GM23338 (cell line): ENCODE results near the gene CASQ1. TPM values are rescaled to one million over a fixed set of nuclear protein-coding genes. Genes with fewer than 3 reads are reported as not detected.
A peak's percentile ranks its signal among the peaks of the same experiment; 100 is the strongest.

ENCODE experiments used
- ATAC-seq: fragments of 200-7000 bp; cut with Tn5 transposase; 3 replicates; pipeline ENCODE4 v1.9.1; 2020
- DNase-seq: peaks from one replicate; pipeline ENCODE4 v3.0.0-alpha.2; 2015; ENCODE audit warnings: low spot score
- H2AFZ ChIP-seq: fragments of 200-600 bp; sonication (generic); 2 replicates; pipeline ENCODE4 v1.8.0; 2016; ENCODE audit warnings: antibody characterized with exemption, mild to moderate bottlenecking, moderate library complexity
- H3F3A ChIP-seq: fragments of 200-600 bp; sonication (generic); replicated peaks from 2 replicates; pipeline ENCODE4 v1.8.0; 2017; ENCODE audit warnings: antibody characterized with exemption, mixed run types, low read depth
- H3K27ac ChIP-seq: fragments of 200-600 bp; sonication (generic); 2 replicates; pipeline ENCODE4 v1.6.1; 2016; ENCODE audit warnings: low read depth
- H3K27me3 ChIP-seq: fragments of 200-600 bp; sonication (generic); 2 replicates; pipeline ENCODE4 v1.8.0; 2016; ENCODE audit warnings: mild to moderate bottlenecking, mixed run types, moderate library complexity; ENCODE audit not compliant: insufficient read depth
- H3K36me3 ChIP-seq: fragments of 200-600 bp; sonication (generic); 2 replicates; pipeline ENCODE4 v1.8.0; 2016; ENCODE audit warnings: mild to moderate bottlenecking; ENCODE audit not compliant: insufficient read depth
- H3K4me1 ChIP-seq: fragments of 200-600 bp; sonication (generic); 2 replicates; pipeline ENCODE4 v1.8.0; 2016; ENCODE audit warnings: mild to moderate bottlenecking, moderate library complexity; ENCODE audit not compliant: insufficient read depth
- H3K4me2 ChIP-seq: fragments of 200-600 bp; sonication (generic); 2 replicates; pipeline ENCODE4 v1.7.1; 2017; ENCODE audit warnings: mixed run types
- H3K4me3 ChIP-seq: fragments of 200-600 bp; sonication (generic); 2 replicates; pipeline ENCODE4 v1.6.1; 2016; ENCODE audit warnings: mixed run types
- H3K79me2 ChIP-seq: fragments of 200-600 bp; sonication (generic); replicated peaks from 2 replicates; pipeline ENCODE4 v1.8.0; 2017; ENCODE audit warnings: mild to moderate bottlenecking; ENCODE audit not compliant: insufficient read depth
- H3K9me2 ChIP-seq: fragments of 200-600 bp; sonication (generic); 2 replicates; pipeline ENCODE4 v1.8.0; 2017; ENCODE audit not compliant: insufficient read depth
- H4K20me1 ChIP-seq: fragments of 200-600 bp; sonication (generic); replicated peaks from 2 replicates; pipeline ENCODE4 v1.8.0; 2017; ENCODE audit warnings: mild to moderate bottlenecking; ENCODE audit not compliant: insufficient read depth
- H3K27ac Mint-ChIP-seq: 2 replicates; pipeline ENCODE4 v1.8.0; 2020; ENCODE audit warnings: inconsistent platforms, mild to moderate bottlenecking, moderate library complexity, mixed read lengths
- H3K27me3 Mint-ChIP-seq: 3 replicates; pipeline ENCODE4 v1.8.0; 2022; ENCODE audit warnings: low read depth, mild to moderate bottlenecking, moderate library complexity, mixed read lengths, inconsistent platforms; ENCODE audit not compliant: insufficient read depth, poor library complexity
- H3K36me3 Mint-ChIP-seq: 3 replicates; pipeline ENCODE4 v1.8.0; 2021; ENCODE audit warnings: low read depth, mild to moderate bottlenecking, inconsistent platforms, moderate library complexity, mixed read lengths
- H3K4me1 Mint-ChIP-seq: 3 replicates; pipeline ENCODE4 v1.8.0; 2020; ENCODE audit warnings: mild to moderate bottlenecking, inconsistent platforms, mixed read lengths
- H3K4me3 Mint-ChIP-seq: 3 replicates; pipeline ENCODE4 v1.8.0; 2021; ENCODE audit warnings: moderate library complexity, mild to moderate bottlenecking, inconsistent platforms, mixed read lengths
- H3K9me3 Mint-ChIP-seq: 3 replicates; pipeline ENCODE4 v1.8.0; 2020; ENCODE audit warnings: moderate library complexity, mild to moderate bottlenecking, inconsistent platforms, mixed read lengths
- CREB1 ChIP-seq: fragments of 250-450 bp; sonication (Bioruptor Pico); IDR thresholded peaks from 2 replicates; pipeline ENCODE4 v1.5.0; 2020; ENCODE audit warnings: low read depth, mild to moderate bottlenecking, moderate library complexity
- EZH2 ChIP-seq: fragments of 200-600 bp; sonication (generic); IDR thresholded peaks from one replicate; pipeline ENCODE4 v1.8.0; 2017; ENCODE audit warnings: antibody characterized with exemption, mild to moderate bottlenecking, low read depth; ENCODE audit not compliant: unreplicated experiment
- JUNB ChIP-seq: IDR thresholded peaks from one replicate; pipeline ENCODE4 v1.6.1; 2016; ENCODE audit warnings: antibody characterized with exemption; ENCODE audit not compliant: unreplicated experiment
- NANOG ChIP-seq: IDR thresholded peaks from 2 replicates; pipeline ENCODE4 v1.6.1; 2016; ENCODE audit warnings: antibody characterized with exemption, borderline replicate concordance
- POLR2AphosphoS5 ChIP-seq: IDR thresholded peaks from 2 replicates; pipeline ENCODE4 v1.6.1; 2016; ENCODE audit warnings: antibody characterized with exemption, low read depth
- STAT1 ChIP-seq: IDR thresholded peaks from one replicate; pipeline ENCODE4 v1.6.1; 2016; ENCODE audit warnings: antibody characterized with exemption; ENCODE audit not compliant: unreplicated experiment
- ZNF114 ChIP-seq: fragments of 250-450 bp; sonication (Bioruptor Pico); IDR thresholded peaks from 2 replicates; pipeline ENCODE4 v1.5.0; 2020; ENCODE audit warnings: mild to moderate bottlenecking, moderate library complexity
- ZNF331 ChIP-seq: fragments of 250-450 bp; sonication (Bioruptor Pico); IDR thresholded peaks from 2 replicates; pipeline ENCODE4 v1.5.0; 2020; ENCODE audit warnings: low read depth, mild to moderate bottlenecking, moderate library complexity
- polyA plus RNA-seq: library from polyadenylated mRNA; unstranded; fragments of >200 nt; fragmentation: Nextera tagmentation; extraction: Ambion mirVana; gene quantifications from 2 replicates; pipeline ENCODE4 v1.2.1, GENCODE V29; 2016
- total RNA-seq: library from RNA; depleted of rRNA; stranded (reverse); fragments of >200 nt; shearing (Covaris generic); gene quantifications from 2 replicates; pipeline ENCODE4 v1.2.3, GENCODE V29; 2014
- TF ChIP-seq, protein P1 (sequence below): fragments of 250-450 bp; sonication (Bioruptor Pico); IDR thresholded peaks from 2 replicates; pipeline ENCODE4 v1.5.0; 2020; ENCODE audit warnings: mild to moderate bottlenecking, moderate library complexity

Gene CASQ1
- total and polyA plus RNA-seq, 2 experiments from 2014 or later, result 1.1 to 2.8 TPM

DNA sequence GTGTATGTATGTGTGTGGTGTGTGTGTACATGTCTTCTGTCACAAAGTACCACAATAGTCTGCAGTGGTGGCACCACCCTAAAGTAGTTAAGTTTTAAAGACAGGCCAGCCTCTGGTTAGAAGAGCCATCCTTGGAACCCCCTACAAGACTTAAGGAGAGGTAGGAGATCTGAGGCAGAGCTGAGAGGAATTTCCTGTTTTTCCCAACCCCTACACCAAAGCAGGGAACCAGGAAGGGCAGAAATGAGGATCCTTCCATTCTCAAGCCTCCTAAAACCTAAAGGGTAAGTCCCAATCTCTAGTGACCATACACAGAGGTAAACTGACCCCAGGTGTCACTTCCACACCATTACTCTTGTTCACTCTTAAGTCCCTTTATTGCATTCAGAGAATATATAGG, 25.9 kb downstream of the CASQ1 start (continued):
- TF ChIP-seq, protein P1, sequence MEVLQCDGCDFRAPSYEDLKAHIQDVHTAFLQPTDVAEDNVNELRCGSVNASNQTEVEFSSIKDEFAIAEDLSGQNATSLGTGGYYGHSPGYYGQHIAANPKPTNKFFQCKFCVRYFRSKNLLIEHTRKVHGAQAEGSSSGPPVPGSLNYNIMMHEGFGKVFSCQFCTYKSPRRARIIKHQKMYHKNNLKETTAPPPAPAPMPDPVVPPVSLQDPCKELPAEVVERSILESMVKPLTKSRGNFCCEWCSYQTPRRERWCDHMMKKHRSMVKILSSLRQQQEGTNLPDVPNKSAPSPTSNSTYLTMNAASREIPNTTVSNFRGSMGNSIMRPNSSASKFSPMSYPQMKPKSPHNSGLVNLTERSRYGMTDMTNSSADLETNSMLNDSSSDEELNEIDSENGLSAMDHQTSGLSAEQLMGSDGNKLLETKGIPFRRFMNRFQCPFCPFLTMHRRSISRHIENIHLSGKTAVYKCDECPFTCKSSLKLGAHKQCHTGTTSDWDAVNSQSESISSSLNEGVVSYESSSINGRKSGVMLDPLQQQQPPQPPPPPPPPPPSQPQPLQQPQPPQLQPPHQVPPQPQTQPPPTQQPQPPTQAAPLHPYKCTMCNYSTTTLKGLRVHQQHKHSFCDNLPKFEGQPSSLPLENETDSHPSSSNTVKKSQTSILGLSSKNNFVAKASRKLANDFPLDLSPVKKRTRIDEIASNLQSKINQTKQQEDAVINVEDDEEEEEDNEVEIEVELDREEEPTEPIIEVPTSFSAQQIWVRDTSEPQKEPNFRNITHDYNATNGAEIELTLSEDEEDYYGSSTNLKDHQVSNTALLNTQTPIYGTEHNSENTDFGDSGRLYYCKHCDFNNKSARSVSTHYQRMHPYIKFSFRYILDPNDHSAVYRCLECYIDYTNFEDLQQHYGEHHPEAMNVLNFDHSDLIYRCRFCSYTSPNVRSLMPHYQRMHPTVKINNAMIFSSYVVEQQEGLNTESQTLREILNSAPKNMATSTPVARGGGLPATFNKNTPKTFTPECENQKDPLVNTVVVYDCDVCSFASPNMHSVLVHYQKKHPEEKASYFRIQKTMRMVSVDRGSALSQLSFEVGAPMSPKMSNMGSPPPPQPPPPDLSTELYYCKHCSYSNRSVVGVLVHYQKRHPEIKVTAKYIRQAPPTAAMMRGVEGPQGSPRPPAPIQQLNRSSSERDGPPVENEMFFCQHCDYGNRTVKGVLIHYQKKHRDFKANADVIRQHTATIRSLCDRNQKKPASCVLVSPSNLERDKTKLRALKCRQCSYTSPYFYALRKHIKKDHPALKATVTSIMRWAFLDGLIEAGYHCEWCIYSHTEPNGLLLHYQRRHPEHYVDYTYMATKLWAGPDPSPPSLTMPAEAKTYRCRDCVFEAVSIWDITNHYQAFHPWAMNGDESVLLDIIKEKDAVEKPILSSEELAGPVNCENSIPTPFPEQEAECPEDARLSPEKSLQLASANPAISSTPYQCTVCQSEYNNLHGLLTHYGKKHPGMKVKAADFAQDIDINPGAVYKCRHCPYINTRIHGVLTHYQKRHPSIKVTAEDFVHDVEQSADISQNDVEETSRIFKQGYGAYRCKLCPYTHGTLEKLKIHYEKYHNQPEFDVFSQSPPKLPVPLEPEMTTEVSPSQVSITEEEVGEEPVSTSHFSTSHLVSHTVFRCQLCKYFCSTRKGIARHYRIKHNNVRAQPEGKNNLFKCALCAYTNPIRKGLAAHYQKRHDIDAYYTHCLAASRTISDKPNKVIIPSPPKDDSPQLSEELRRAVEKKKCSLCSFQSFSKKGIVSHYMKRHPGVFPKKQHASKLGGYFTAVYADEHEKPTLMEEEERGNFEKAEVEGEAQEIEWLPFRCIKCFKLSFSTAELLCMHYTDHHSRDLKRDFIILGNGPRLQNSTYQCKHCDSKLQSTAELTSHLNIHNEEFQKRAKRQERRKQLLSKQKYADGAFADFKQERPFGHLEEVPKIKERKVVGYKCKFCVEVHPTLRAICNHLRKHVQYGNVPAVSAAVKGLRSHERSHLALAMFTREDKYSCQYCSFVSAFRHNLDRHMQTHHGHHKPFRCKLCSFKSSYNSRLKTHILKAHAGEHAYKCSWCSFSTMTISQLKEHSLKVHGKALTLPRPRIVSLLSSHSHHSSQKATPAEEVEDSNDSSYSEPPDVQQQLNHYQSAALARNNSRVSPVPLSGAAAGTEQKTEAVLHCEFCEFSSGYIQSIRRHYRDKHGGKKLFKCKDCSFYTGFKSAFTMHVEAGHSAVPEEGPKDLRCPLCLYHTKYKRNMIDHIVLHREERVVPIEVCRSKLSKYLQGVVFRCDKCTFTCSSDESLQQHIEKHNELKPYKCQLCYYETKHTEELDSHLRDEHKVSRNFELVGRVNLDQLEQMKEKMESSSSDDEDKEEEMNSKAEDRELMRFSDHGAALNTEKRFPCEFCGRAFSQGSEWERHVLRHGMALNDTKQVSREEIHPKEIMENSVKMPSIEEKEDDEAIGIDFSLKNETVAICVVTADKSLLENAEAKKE (CRISPR knock-in tag), result no peak
- TF ChIP-seq ZNF114 (CRISPR knock-in tag) (no peak), JUNB (no peak)

DNA sequence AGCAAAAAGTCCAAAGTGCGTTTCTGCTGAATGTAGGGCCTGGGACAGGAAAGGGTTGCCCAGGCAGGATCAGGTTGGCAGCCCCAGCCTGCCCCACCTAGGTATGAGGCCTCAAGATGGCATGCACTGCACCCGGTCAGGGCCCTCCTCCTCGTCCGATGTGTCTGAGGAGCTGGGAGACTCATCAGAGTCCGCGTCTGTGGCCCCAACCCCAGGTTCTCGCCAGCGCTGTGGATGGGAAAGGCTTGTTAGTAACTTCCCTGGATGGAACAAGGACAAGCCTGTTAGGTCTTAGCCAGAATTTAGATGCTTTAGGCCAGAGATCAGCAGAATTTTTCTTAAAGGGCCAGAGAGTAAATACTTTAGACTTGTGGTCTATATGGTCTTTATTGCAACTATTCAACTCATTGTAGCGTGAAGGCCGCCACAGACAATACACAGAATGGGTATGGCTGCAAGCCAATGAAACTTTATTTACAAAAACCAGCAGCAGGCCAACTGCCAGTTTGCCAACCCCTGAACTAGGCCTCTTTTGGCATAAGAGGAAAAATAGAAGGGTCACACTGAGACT, 27.2 kb downstream of the CASQ1 start:
- Histone ChIP-seq H3K27ac (peak overlapping the region; percentile 81; the same call in 1 of the 2 replicates), H3K4me2 (no peak overlapping the region), H3K9me2 (no peaks in the 10 kb centered on the region), H3K36me3 (peaks cover 34% of the 10 kb centered on the region), H3K79me2 (no peaks in the 10 kb centered on the region), H2AFZ (no peak overlapping the region), H4K20me1 (peaks cover 3% of the 10 kb centered on the region), H3K4me3 (no peak overlapping the region), H3F3A (peaks cover 8% of the 10 kb centered on the region; the same call in 1 of the 2 replicates), H3K27me3 (no peaks in the 10 kb centered on the region), H3K4me1 (peaks cover 11% of the 10 kb centered on the region; the same call in 1 of the 2 replicates)
- H3K27ac Mint-ChIP-seq, result 0 out of 2 replicates have a peak overlapping the region, but pooled peaks have one; percentile 8
- peaks cover 4% of the 10 kb centered on the region for H3K27me3 Mint-ChIP-seq
- H3K9me3 Mint-ChIP-seq, result no peaks in the 10 kb centered on the region
- H3K4me1 Mint-ChIP-seq, result peaks cover 28% of the 10 kb centered on the region
- ATAC-seq (no peak), DNase-seq (no peak)
- H3K4me3 Mint-ChIP-seq, result no peak overlapping the region
- peaks cover 86% of the 10 kb centered on the region for H3K36me3 Mint-ChIP-seq
- no peak for TF ChIP-seq POLR2AphosphoS5
- TF ChIP-seq, protein P1 (CRISPR knock-in tag), result no peak
- TF ChIP-seq JUNB, result no peak
- TF ChIP-seq EZH2, result no peak
- no peak for TF ChIP-seq CREB1 (CRISPR knock-in tag)
- TF ChIP-seq STAT1, result no peak
- no peak for TF ChIP-seq NANOG
- no peak for TF ChIP-seq ZNF331 (CRISPR knock-in tag)
